SK-N-SH (cell line): ENCODE measurements around the gene NPFFR1. TPM values are rescaled to one million over a fixed set of nuclear protein-coding genes. Genes with fewer than 3 reads are reported as not detected.

ENCODE experiments used
- CTCF ChIA-PET: fragments of 300-600, 350-600 bp; formaldehyde crosslinking; extraction: SDS; loops from one replicate; lab custom pipeline; 2021; lab: Yijun Ruan, JAX
- POLR2A ChIA-PET: fragments of 350-600 bp; sonication (Branson Sonifier 250); formaldehyde crosslinking; extraction: SDS; loops from one replicate; lab custom pipeline; 2020; ENCODE audit warnings: antibody characterized with exemption, inconsistent platforms; lab: Yijun Ruan, JAX
- DNase-seq: peaks from one replicate; pipeline ENCODE4 v3.0.0; 2012
- H2AFZ ChIP-seq: fragments of 200-600 bp; sonication (generic); 2 replicates; pipeline ENCODE4 v1.8.1; 2016; ENCODE audit warnings: antibody characterized with exemption, mild to moderate bottlenecking, low read depth
- H3F3A ChIP-seq: fragments of 200-600 bp; sonication (generic); replicated peaks from 2 replicates; pipeline ENCODE3; 2016; ENCODE audit warnings: antibody characterized with exemption, mild to moderate bottlenecking; ENCODE audit not compliant: insufficient read depth
- H3K27ac ChIP-seq, 2 experiments: fragments of 200-500 bp in 1 of 2; fragments of 200-600 bp in 1 of 2; sonication (Bioruptor generic) in 1 of 2; sonication (generic), shearing (Covaris generic) in 1 of 2; 2 replicates each; pipeline versions ENCODE4 v1.5.1 to v1.6.1; 2014 to 2016; ENCODE audit warnings: low read depth in 2 of 2, inconsistent platforms in 1 of 2, low read length in 1 of 2, mild to moderate bottlenecking in 1 of 2, mixed read lengths in 1 of 2
- H3K27me3 ChIP-seq: fragments of 200-600 bp; sonication (generic), shearing (Covaris generic); 2 replicates; pipeline ENCODE4 v1.6.1; 2016; ENCODE audit warnings: mixed run types; ENCODE audit not compliant: insufficient read depth
- H3K36me3 ChIP-seq, 2 experiments: fragments of 200-500 bp in 1 of 2; fragments of 200-600 bp in 1 of 2; sonication (Bioruptor generic) in 1 of 2; sonication (generic) in 1 of 2; replicated peaks in 1 of 2; 2 replicates each; pipeline versions ENCODE3 to v1.5.1; 2014 to 2016; ENCODE audit warnings: low read length in 1 of 2, mild to moderate bottlenecking in 1 of 2; ENCODE audit not compliant: insufficient read depth in 2 of 2, control insufficient read depth in 1 of 2
- H3K4me1 ChIP-seq, 2 experiments: fragments of 200-500 bp in 1 of 2; fragments of 200-600 bp in 1 of 2; sonication (Bioruptor generic) in 1 of 2; sonication (generic), shearing (Covaris generic) in 1 of 2; 2 replicates each; pipeline versions ENCODE4 v1.5.1 to v1.6.1; 2014 to 2016; ENCODE audit warnings: low read depth in 1 of 2, low read length in 1 of 2, mixed run types in 1 of 2; ENCODE audit not compliant: insufficient read depth in 2 of 2, control insufficient read depth in 1 of 2
- H3K4me2 ChIP-seq: fragments of 200-600 bp; sonication (generic), shearing (Covaris generic); 2 replicates; pipeline ENCODE4 v1.6.1; 2017; ENCODE audit warnings: mixed run types
- H3K4me3 ChIP-seq, 2 experiments: fragments of 200-500 bp in 1 of 2; fragments of 200-600 bp in 1 of 2; sonication (Bioruptor generic) in 1 of 2; sonication (generic), shearing (Covaris generic) in 1 of 2; 2 replicates each; pipeline versions ENCODE4 v1.5.1 to v1.8.1; 2014 to 2016; ENCODE audit warnings: low read depth in 2 of 2, inconsistent platforms in 1 of 2, low read length in 1 of 2, mild to moderate bottlenecking in 1 of 2, mixed read lengths in 1 of 2, moderate library complexity in 1 of 2
- H3K79me2 ChIP-seq: fragments of 200-600 bp; sonication (generic); 2 replicates; pipeline ENCODE4 v1.8.1; 2017; ENCODE audit warnings: mild to moderate bottlenecking; ENCODE audit not compliant: insufficient read depth
- H3K9ac ChIP-seq: fragments of 200-600 bp; sonication (generic); 2 replicates; pipeline ENCODE4 v1.6.1; 2017; ENCODE audit warnings: mixed run types
- H3K9me2 ChIP-seq: fragments of 200-600 bp; sonication (generic); 2 replicates; pipeline ENCODE4 v1.6.1; 2017; ENCODE audit warnings: mixed run types
- H3K9me3 ChIP-seq: fragments of 200-600 bp; sonication (generic); 2 replicates; pipeline ENCODE4 v1.6.1; 2017; ENCODE audit warnings: mixed run types, mild to moderate bottlenecking, moderate library complexity
- H4K20me1 ChIP-seq: fragments of 200-600 bp; sonication (generic); 2 replicates; pipeline ENCODE4 v1.6.1; 2017; ENCODE audit warnings: mild to moderate bottlenecking, mixed run types; ENCODE audit not compliant: insufficient read depth
- EP300 ChIP-seq, 2 experiments: IDR thresholded peaks; 2 replicates each; pipeline versions ENCODE4 v1.4.0 to v1.6.1; 2012; ENCODE audit warnings: borderline replicate concordance in 1 of 2, low read depth in 1 of 2, low read length in 1 of 2
- FOXJ3 ChIP-seq: sonication (generic); formaldehyde crosslinking; IDR thresholded peaks from 2 replicates; pipeline ENCODE4 v1.5.1; 2020; ENCODE audit warnings: mild to moderate bottlenecking, missing genetic modification reagents
- GABPA ChIP-seq: IDR thresholded peaks from 2 replicates; pipeline ENCODE4 v1.4.0; 2012; ENCODE audit warnings: low read depth, mild to moderate bottlenecking
- JUND ChIP-seq: IDR thresholded peaks from 2 replicates; pipeline ENCODE4 v1.4.0; 2012
- RCOR1 ChIP-seq: fragments of 150-350 bp; IDR thresholded peaks from 2 replicates; pipeline ENCODE4 v1.6.1; 2017; ENCODE audit warnings: antibody characterized with exemption, low read length
- TAF1 ChIP-seq: IDR thresholded peaks from 2 replicates; pipeline ENCODE4 v1.6.1; 2012; ENCODE audit warnings: low read depth, mild to moderate bottlenecking, low read length, moderate library complexity, borderline replicate concordance
- YY1 ChIP-seq: IDR thresholded peaks from 2 replicates; pipeline ENCODE4 v1.4.0; 2012; ENCODE audit warnings: low read depth, mild to moderate bottlenecking
- WGBS: methylation state at CpG from one replicate; pipeline ENCODE4 v1.1.6; 2017; ENCODE audit warnings: low lambda C conversion rate; 5-methylcytosine and 5-hydroxymethylcytosine counted together
- polyA plus RNA-seq, 3 experiments: library from polyadenylated mRNA; depleted of rRNA; stranded (reverse); fragments of >200 nt; gene quantifications; 2 replicates each; pipeline ENCODE4 v1.2.3, GENCODE V29; 2012
- TF ChIP-seq, protein P1 (sequence below): fragments of 150-350 bp; IDR thresholded peaks from 2 replicates; pipeline ENCODE4 v1.6.1; 2017; ENCODE audit warnings: antibody characterized with exemption, low read length, low read depth, borderline replicate concordance

The NPFFR1 gene
- polyA plus RNA-seq, 1 of the 3 experiments (the other 2 are of a cell fraction), result not detected

DNA sequence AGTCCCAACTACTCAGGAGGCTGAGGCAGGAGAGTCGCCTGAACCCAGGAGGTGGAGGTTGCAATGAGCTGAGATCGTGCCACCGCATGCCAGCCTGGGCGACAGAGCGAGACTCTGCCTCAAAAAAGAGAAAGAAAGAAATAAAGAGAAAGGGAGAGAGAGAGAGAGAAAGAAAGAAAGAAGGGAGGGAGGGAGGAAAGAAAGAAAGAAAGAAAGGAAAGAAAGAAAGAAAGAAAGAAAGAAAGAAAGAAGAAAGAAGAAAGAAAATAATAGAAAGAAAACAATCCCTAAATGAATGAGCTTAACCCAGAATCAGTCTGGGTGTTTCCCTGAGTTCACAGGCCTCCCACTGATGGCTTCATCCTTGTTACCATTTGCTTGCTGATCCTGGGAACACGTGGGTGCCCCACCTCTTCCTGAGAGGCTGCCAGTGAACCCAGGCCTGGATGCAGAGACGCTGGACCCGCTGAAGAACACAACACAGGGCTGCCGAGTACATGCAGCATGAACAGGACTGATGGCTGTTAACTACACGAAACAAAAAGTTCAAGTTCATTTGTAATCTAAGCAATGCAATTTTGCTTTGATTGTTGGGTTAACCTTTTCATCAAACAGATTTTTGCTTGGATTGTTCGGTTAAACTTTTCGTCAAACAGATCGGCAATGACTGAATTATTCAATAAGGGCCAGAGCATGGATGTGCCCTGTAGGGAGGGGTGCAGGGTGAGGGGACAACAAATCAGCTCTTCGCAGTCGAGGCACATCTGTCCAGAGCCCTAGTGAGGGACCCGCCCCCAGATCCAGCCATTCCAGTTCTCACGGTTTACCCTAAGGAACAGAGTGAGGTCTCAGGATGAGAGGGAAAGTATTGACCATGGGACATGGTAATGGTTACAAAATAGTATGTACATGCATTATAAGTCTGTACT, 11.5 kb downstream of the NPFFR1 start:
- TF ChIP-seq YY1 (no peak), EP300 (IDR thresholded peaks at IDR 0.05; ENCODE audit: borderline replicate concordance in 1 of 2, low read depth in 1 of 2, low read length in 1 of 2) (no peak), TAF1 (no peak), RCOR1 (no peak), JUND (no peak), GABPA (no peak), FOXJ3 (no peak)
- TF ChIP-seq, protein P1, sequence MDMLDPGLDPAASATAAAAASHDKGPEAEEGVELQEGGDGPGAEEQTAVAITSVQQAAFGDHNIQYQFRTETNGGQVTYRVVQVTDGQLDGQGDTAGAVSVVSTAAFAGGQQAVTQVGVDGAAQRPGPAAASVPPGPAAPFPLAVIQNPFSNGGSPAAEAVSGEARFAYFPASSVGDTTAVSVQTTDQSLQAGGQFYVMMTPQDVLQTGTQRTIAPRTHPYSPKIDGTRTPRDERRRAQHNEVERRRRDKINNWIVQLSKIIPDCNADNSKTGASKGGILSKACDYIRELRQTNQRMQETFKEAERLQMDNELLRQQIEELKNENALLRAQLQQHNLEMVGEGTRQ, result no peak
- no peak for DNase-seq
- peaks cover 2 to 3% of the 10 kb centered on the region in 2 experiments; a peak in 2 of 4 replicates for H3K4me1 ChIP-seq
- no peak overlapping the region for H2AFZ ChIP-seq
- peak overlapping the region in 1 of 2 experiments; percentile 21; a peak in 1 of 4 replicates for H3K4me3 ChIP-seq
- H3K4me2 ChIP-seq, result no peak overlapping the region
- H3K9ac ChIP-seq, result no peak overlapping the region
- CTCF ChIA-PET, result interaction anchor here (0.6 to 5.0 kb wide), 30 partner anchors 9 to 115 kb away, joined by 3 to 32 read pairs (median 4); partner anchors contain the start of gene NPFFR1
- no peaks in the 10 kb centered on the region for H3K27me3 ChIP-seq
- H3K27ac ChIP-seq, result no peak overlapping the region
- H3K9me3 ChIP-seq, result no peaks in the 10 kb centered on the region
- peaks cover 5% of the 10 kb centered on the region for H3F3A ChIP-seq
- WGBS, result 82% methylated on average over 16 of the region's 17 CpGs
- H4K20me1 ChIP-seq, result no peaks in the 10 kb centered on the region
- POLR2A ChIA-PET, result interaction anchor here (1.3 kb wide), 1 partner anchor 91 kb away, joined by 5 read pairs; no protein-coding TSS in a partner anchor
- H3K9me2 ChIP-seq, result no peaks in the 10 kb centered on the region
- H3K36me3 ChIP-seq, result no peaks in the 10 kb centered on the region
- H3K79me2 ChIP-seq, result no peaks in the 10 kb centered on the region

DNA sequence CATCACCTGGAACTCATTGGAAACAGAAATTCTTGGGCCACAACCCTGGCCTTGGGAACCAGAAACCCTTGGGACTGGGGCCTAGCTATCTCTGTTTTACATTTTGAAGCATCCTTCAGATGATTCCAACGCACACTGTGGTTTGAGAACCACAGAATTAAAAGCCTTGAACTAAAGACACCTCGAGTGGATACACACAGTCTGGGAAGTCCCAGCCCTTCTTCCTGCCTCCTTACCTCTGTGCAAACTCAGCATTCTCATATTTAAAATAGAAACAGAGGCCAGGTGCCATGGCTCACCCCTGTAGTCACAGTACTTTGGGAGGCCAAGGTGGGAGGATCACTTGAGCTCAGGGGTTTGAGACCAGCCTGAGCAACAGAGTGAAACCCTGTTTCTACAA, 12.9 kb downstream of the NPFFR1 start:
- Histone ChIP-seq H3K9ac (no peak overlapping the region), H3K9me2 (no peaks in the 10 kb centered on the region), H2AFZ (no peak overlapping the region), H3K36me3 (no peaks in the 10 kb centered on the region), H3K27ac (no peak overlapping the region), H4K20me1 (no peaks in the 10 kb centered on the region), H3K4me3 (no peak overlapping the region), H3K27me3 (no peaks in the 10 kb centered on the region), H3F3A (peaks cover 5% of the 10 kb centered on the region), H3K9me3 (no peaks in the 10 kb centered on the region), H3K4me1 (peaks cover 2 to 3% of the 10 kb centered on the region in 2 experiments; a peak in 2 of 4 replicates), H3K79me2 (no peaks in the 10 kb centered on the region), H3K4me2 (no peak overlapping the region)
- no peak for DNase-seq
- ChIA-PET POLR2A (interaction anchor here (1.3 kb wide), 1 partner anchor 10 kb away, joined by 3 read pairs; no protein-coding TSS in a partner anchor), CTCF (interaction anchor here (0.9 to 5.0 kb wide), 3 partner anchors 48 to 94 kb away, joined by 4 to 32 read pairs (median 4); no protein-coding TSS in a partner anchor)
- TF ChIP-seq GABPA (no peak), RCOR1 (no peak)
- 57% methylated on average over 2 of the region's 2 CpGs for WGBS
